Liver (tissue), 9 donors: Measurements from ENCODE around the gene CPS1. TPM values are rescaled to one million over a fixed set of nuclear protein-coding genes. Genes with fewer than 3 reads are reported as not detected.

Experiments
- DNase-seq: peaks from one replicate; pipeline ENCODE4 v3.0.0-alpha.2; 2017; ENCODE audit warnings: low spot score
- H3K27ac ChIP-seq, 2 donors: one replicate each; pipeline ENCODE4 v1.7.0; 2013; ENCODE audit warnings: inconsistent platforms in 2 of 2, low read length in 2 of 2, control low read depth in 1 of 2, low read depth in 1 of 2, mild to moderate bottlenecking in 1 of 2
- H3K27me3 ChIP-seq, 4 donors: one replicate each; pipeline versions ENCODE4 v1.6.1 to v1.7.0; 2013; ENCODE audit warnings: low read length in 3 of 4, inconsistent platforms in 1 of 4, mild to moderate bottlenecking in 1 of 4, moderate library complexity in 1 of 4; ENCODE audit not compliant: control insufficient read depth in 4 of 4, insufficient read depth in 4 of 4
- H3K36me3 ChIP-seq, 4 donors: one replicate each; pipeline versions ENCODE4 v1.6.1 to v1.7.0; 2013; ENCODE audit warnings: low read length in 3 of 4, mild to moderate bottlenecking in 3 of 4, low read depth in 1 of 4, moderate library complexity in 1 of 4; ENCODE audit not compliant: control insufficient read depth in 4 of 4, insufficient read depth in 3 of 4
- H3K4me1 ChIP-seq, 4 donors: one replicate each; pipeline versions ENCODE4 v1.6.1 to v1.7.0; 2013; ENCODE audit warnings: low read length in 3 of 4, mild to moderate bottlenecking in 3 of 4, moderate library complexity in 1 of 4; ENCODE audit not compliant: control insufficient read depth in 4 of 4, insufficient read depth in 4 of 4
- H3K4me3 ChIP-seq, 3 donors: one replicate each; pipeline versions ENCODE4 v1.6.1 to v1.7.0; 2013; ENCODE audit warnings: low read length in 3 of 3, control low read depth in 1 of 3, low read depth in 1 of 3, mild to moderate bottlenecking in 1 of 3
- H3K9ac ChIP-seq, 2 donors: one replicate each; pipeline ENCODE4 v1.7.0; 2013; ENCODE audit warnings: low read length in 2 of 2, mild to moderate bottlenecking in 2 of 2, moderate library complexity in 2 of 2, control low read depth in 1 of 2, low read depth in 1 of 2
- H3K9me3 ChIP-seq, 4 donors: one replicate each; pipeline versions ENCODE4 v1.6.1 to v1.7.0; 2013; ENCODE audit warnings: low read length in 3 of 4; ENCODE audit not compliant: control insufficient read depth in 4 of 4
- ATF3 ChIP-seq: IDR thresholded peaks from 2 replicates; pipeline ENCODE4 v1.6.1; 2016; ENCODE audit warnings: antibody characterized with exemption
- CTCF ChIP-seq: fragments of 150-350 bp; IDR thresholded peaks from 2 replicates; pipeline ENCODE4 v1.5.1; 2017; ENCODE audit warnings: improper control_type of control experiment, low read depth, low read length; ENCODE audit not compliant: missing input control
- EGR1 ChIP-seq, 2 donors: IDR thresholded peaks; 2 replicates each; pipeline ENCODE4 v1.6.1; 2016 to 2018; ENCODE audit warnings: antibody characterized with exemption in 2 of 2, low read depth in 2 of 2
- FOXA1 ChIP-seq: IDR thresholded peaks from 2 replicates; pipeline ENCODE4 v1.6.1; 2016; ENCODE audit warnings: antibody characterized with exemption
- FOXA2 ChIP-seq: IDR thresholded peaks from 2 replicates; pipeline ENCODE4 v1.6.1; 2016; ENCODE audit warnings: antibody characterized with exemption
- GABPA ChIP-seq, 2 donors: IDR thresholded peaks in 1 of 2; conservative IDR thresholded peaks in 1 of 2; 2 replicates each; pipeline ENCODE4 v1.6.1; 2016; ENCODE audit warnings: antibody characterized with exemption in 2 of 2, mild to moderate bottlenecking in 1 of 2, moderate library complexity in 1 of 2
- JUND ChIP-seq, 2 donors: IDR thresholded peaks; 2 replicates each; pipeline ENCODE4 v1.6.1; 2016; ENCODE audit warnings: antibody characterized with exemption in 2 of 2
- MAX ChIP-seq: IDR thresholded peaks from 2 replicates; pipeline ENCODE4 v1.6.1; 2016; ENCODE audit warnings: antibody characterized with exemption
- NR2F2 ChIP-seq: IDR thresholded peaks from 2 replicates; pipeline ENCODE4 v1.6.1; 2016; ENCODE audit warnings: antibody characterized with exemption
- RAD21 ChIP-seq, 2 donors: IDR thresholded peaks; 2 replicates each; pipeline ENCODE4 v1.6.1; 2016; ENCODE audit warnings: antibody characterized with exemption in 2 of 2, mild to moderate bottlenecking in 2 of 2
- REST ChIP-seq: IDR thresholded peaks from 2 replicates; pipeline ENCODE4 v1.6.1; 2016; ENCODE audit warnings: antibody characterized with exemption, mild to moderate bottlenecking
- RXRA ChIP-seq, 2 donors: IDR thresholded peaks; 2 replicates each; pipeline ENCODE4 v1.6.1; 2017 to 2018; ENCODE audit warnings: antibody characterized with exemption in 2 of 2, mild to moderate bottlenecking in 1 of 2
- SP1 ChIP-seq: IDR thresholded peaks from 2 replicates; pipeline ENCODE4 v1.6.1; 2018; ENCODE audit warnings: antibody characterized with exemption, mild to moderate bottlenecking
- TAF1 ChIP-seq: conservative IDR thresholded peaks from 2 replicates; pipeline ENCODE4 v1.6.1; 2016; ENCODE audit warnings: antibody characterized with exemption, mild to moderate bottlenecking
- YY1 ChIP-seq: IDR thresholded peaks from 2 replicates; pipeline ENCODE4 v1.6.1; 2016; ENCODE audit warnings: antibody characterized with exemption, mild to moderate bottlenecking
- WGBS: extraction: QIAGEN DNeasy Blood & Tissue Kit; methylation state at CpG from one replicate; pipeline ENCODE4 v1.1.7; 2013; 5-methylcytosine and 5-hydroxymethylcytosine counted together
- polyA plus RNA-seq, 2 donors: library from polyadenylated mRNA; stranded (reverse) in 1 of 2; unstranded in 1 of 2; fragments of 200-250 nt in 1 of 2; fragments of >200 nt in 1 of 2; fragmentation: Nextera tagmentation in 1 of 2; extraction: Ambion mirVana in 1 of 2; gene quantifications; one replicate each; pipeline versions ENCODE4 v1.2.1 to v1.2.3, GENCODE V29; 2013 to 2015
- total RNA-seq, 2 donors: library from RNA; depleted of rRNA; stranded (reverse); fragments of >200 nt; gene quantifications; one replicate each; pipeline ENCODE4 v1.2.3, GENCODE V29; 2014
- TF ChIP-seq, protein P1 (sequence below): IDR thresholded peaks from 2 replicates; pipeline ENCODE4 v1.6.1; 2016; ENCODE audit warnings: antibody characterized with exemption
- donor health status: healthy.
- donor health status: healthy.
- donor health status: healthy.
- donor health status: healthy.
- donor health status: healthy.

Gene CPS1
- total and polyA plus RNA-seq, 4 donors, result 469 to 930 (median 575) TPM

DNA sequence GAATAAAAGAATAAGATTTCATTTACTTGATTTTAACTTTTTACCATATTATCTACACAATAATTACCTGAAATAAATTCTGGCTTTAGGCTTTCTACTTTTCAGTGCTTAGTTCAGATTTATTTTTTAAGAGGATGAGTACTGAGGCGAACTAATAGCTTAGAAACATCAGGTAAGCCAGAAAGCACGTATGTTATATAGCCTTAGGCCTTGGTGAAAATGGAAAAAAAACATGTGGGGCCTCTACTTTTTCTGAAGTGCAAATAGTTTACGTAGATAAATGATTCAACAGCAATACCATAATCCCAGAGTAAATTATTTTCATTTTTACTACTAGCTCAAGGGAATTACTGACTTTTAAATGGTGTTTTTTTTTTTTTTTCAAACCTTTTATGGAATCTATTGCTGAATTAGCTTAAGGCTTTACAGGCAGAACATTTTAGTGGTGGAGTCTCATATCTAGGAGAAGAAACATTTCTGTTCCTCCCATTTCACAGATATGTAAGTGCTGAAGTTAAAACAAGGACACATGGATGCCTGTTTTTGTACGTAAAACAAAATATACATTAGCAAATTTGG is 6.2 kb downstream of the CPS1 start:
- peak overlapping the region; percentile 2 to 64 for H3K27ac ChIP-seq
- H3K27me3 ChIP-seq, result no peaks in the 10 kb centered on the region
- TF ChIP-seq ATF3 (no peak), NR2F2 (no peak), EGR1 (IDR thresholded peaks at IDR 0.05; ENCODE audit: low read depth in 2 of 2) (no peak), YY1 (no peak), MAX (no peak), JUND (IDR thresholded peaks at IDR 0.05) (no peak), CTCF (no peak), FOXA2 (no peak), GABPA (IDR thresholded peaks at IDR 0.05 in 1 of 2, conservative IDR thresholded peaks at IDR 0.05 in 1 of 2) (no peak), RAD21 (IDR thresholded peaks at IDR 0.05) (no peak), RXRA (IDR thresholded peaks at IDR 0.05) (no peak), SP1 (no peak), FOXA1 (no peak), REST (no peak), TAF1 (no peak)
- TF ChIP-seq, protein P1, sequence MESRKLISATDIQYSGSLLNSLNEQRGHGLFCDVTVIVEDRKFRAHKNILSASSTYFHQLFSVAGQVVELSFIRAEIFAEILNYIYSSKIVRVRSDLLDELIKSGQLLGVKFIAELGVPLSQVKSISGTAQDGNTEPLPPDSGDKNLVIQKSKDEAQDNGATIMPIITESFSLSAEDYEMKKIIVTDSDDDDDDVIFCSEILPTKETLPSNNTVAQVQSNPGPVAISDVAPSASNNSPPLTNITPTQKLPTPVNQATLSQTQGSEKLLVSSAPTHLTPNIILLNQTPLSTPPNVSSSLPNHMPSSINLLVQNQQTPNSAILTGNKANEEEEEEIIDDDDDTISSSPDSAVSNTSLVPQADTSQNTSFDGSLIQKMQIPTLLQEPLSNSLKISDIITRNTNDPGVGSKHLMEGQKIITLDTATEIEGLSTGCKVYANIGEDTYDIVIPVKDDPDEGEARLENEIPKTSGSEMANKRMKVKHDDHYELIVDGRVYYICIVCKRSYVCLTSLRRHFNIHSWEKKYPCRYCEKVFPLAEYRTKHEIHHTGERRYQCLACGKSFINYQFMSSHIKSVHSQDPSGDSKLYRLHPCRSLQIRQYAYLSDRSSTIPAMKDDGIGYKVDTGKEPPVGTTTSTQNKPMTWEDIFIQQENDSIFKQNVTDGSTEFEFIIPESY, result no peak
- H3K36me3 ChIP-seq, result peaks cover 0 to 22% (median 3%) of the 10 kb centered on the region in 4 donors
- H3K4me1 ChIP-seq, result peaks cover 5 to 31% (median 18%) of the 10 kb centered on the region in 4 donors
- peak overlapping the region; percentile 9 to 34 (median 17) for H3K4me3 ChIP-seq
- peak overlapping the region; percentile 9 to 92 for H3K9ac ChIP-seq
- WGBS, result 35% methylated on average over 4 of the region's 4 CpGs
- no peak for DNase-seq
- no peaks in the 10 kb centered on the region for H3K9me3 ChIP-seq
